Osteoblast (primary cell): ENCODE results near the gene AP1S3. TPM values are rescaled to one million over a fixed set of nuclear protein-coding genes. Genes with fewer than 3 reads are reported as not detected.

Experiments used
- DNase-seq: peaks from one replicate; pipeline ENCODE4 v3.0.0; 2011; ENCODE audit warnings: low spot score, mixed read lengths; ENCODE audit not compliant: insufficient read length; ENCODE audit errors: missing footprints
- H2AFZ ChIP-seq: 2 replicates; pipeline ENCODE4 v1.6.0; 2011; ENCODE audit warnings: mild to moderate bottlenecking, low read length
- H3K27ac ChIP-seq: 2 replicates; pipeline ENCODE4 v1.5.1; 2011; ENCODE audit warnings: mild to moderate bottlenecking, low read depth, low read length, moderate library complexity
- H3K27me3 ChIP-seq: 2 replicates; pipeline ENCODE4 v1.6.0; 2012; ENCODE audit warnings: mild to moderate bottlenecking, control low read depth, inconsistent platforms, low read length, moderate library complexity; ENCODE audit not compliant: insufficient read depth
- H3K36me3 ChIP-seq: 2 replicates; pipeline ENCODE4 v1.5.1; 2011; ENCODE audit warnings: mild to moderate bottlenecking, low read length, control low read depth, moderate library complexity; ENCODE audit not compliant: insufficient read depth
- H3K4me1 ChIP-seq: 2 replicates; pipeline ENCODE4 v1.5.1; 2011; ENCODE audit warnings: mild to moderate bottlenecking, low read length, control low read depth, moderate library complexity; ENCODE audit not compliant: insufficient read depth
- H3K4me2 ChIP-seq: 2 replicates; pipeline ENCODE4 v1.6.0; 2011; ENCODE audit warnings: mild to moderate bottlenecking, low read length; ENCODE audit not compliant: insufficient read depth
- H3K4me3 ChIP-seq: fragments of 200-600 bp; sonication (generic); 3 replicates; pipeline ENCODE4 v1.5.1; 2012; ENCODE audit warnings: mild to moderate bottlenecking, low read length, inconsistent platforms; ENCODE audit not compliant: insufficient read depth
- H3K79me2 ChIP-seq: 2 replicates; pipeline ENCODE4 v1.6.0; 2012; ENCODE audit warnings: mild to moderate bottlenecking, low read length, control low read depth, inconsistent platforms; ENCODE audit not compliant: insufficient read depth
- H3K9me3 ChIP-seq: 2 replicates; pipeline ENCODE4 v1.5.1; 2011; ENCODE audit warnings: low read depth, low read length, control low read depth
- H4K20me1 ChIP-seq: 2 replicates; pipeline ENCODE4 v1.6.0; 2012; ENCODE audit warnings: mild to moderate bottlenecking, low read length, control low read depth; ENCODE audit not compliant: insufficient read depth
- CTCF ChIP-seq: IDR thresholded peaks from 2 replicates; pipeline ENCODE4 v1.5.1; 2011; ENCODE audit warnings: mild to moderate bottlenecking, low read depth, low read length, moderate library complexity; ENCODE audit errors: extremely low read depth
- total RNA-seq: library from RNA; depleted of rRNA; stranded (reverse); fragments of >200 nt; gene quantifications from 2 replicates; pipeline ENCODE4 v1.2.3, GENCODE V29; 2012

Gene AP1S3
- total RNA-seq, 1 donor: 2.2 TPM

DNA sequence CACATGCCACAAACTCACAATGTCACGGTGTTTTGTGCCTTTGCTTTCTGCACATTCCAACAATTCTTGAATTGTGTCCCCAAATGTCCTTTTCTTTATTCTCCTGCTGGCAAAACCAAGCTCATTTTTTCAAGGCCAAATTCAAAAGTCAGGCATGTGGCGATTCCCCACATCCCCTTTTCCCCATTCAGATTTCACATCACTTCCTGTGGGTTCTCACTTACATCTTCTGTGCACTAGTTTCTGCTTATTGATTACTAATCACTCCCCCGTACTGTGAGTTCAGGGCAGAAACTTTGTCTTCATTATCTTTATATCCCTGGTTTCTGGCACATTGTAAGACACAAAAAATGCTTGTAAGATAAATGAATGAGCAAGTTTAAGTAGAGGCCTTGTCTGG lies 69.2 kb downstream of the AP1S3 start:
- no peak overlapping the region for H3K4me3 ChIP-seq
- H3K27me3 ChIP-seq: no peaks in the 10 kb centered on the region
- no peaks in the 10 kb centered on the region for H4K20me1 ChIP-seq
- no peak overlapping the region for H2AFZ ChIP-seq
- no peak for DNase-seq
- no peak overlapping the region for H3K4me2 ChIP-seq
- H3K79me2 ChIP-seq: no peaks in the 10 kb centered on the region
- H3K4me1 ChIP-seq: no peaks in the 10 kb centered on the region
- H3K9me3 ChIP-seq: no peaks in the 10 kb centered on the region
- H3K27ac ChIP-seq: no peak overlapping the region
- no peak for TF ChIP-seq CTCF
- peaks cover 5% of the 10 kb centered on the region for H3K36me3 ChIP-seq

GRCh38 chr2:223767341-223767740 lies 70.0 kb downstream of the AP1S3 start:
- H3K4me3 ChIP-seq: no peak overlapping the region
- H2AFZ ChIP-seq: no peak overlapping the region
- H3K79me2 ChIP-seq: no peaks in the 10 kb centered on the region
- no peaks in the 10 kb centered on the region for H3K9me3 ChIP-seq
- TF ChIP-seq CTCF: no peak
- H3K36me3 ChIP-seq: peaks cover 5% of the 10 kb centered on the region
- no peaks in the 10 kb centered on the region for H3K4me1 ChIP-seq
- H3K27ac ChIP-seq: no peak overlapping the region
- H3K27me3 ChIP-seq: no peaks in the 10 kb centered on the region
- DNase-seq: no peak
- no peak overlapping the region for H3K4me2 ChIP-seq
- no peaks in the 10 kb centered on the region for H4K20me1 ChIP-seq

DNA sequence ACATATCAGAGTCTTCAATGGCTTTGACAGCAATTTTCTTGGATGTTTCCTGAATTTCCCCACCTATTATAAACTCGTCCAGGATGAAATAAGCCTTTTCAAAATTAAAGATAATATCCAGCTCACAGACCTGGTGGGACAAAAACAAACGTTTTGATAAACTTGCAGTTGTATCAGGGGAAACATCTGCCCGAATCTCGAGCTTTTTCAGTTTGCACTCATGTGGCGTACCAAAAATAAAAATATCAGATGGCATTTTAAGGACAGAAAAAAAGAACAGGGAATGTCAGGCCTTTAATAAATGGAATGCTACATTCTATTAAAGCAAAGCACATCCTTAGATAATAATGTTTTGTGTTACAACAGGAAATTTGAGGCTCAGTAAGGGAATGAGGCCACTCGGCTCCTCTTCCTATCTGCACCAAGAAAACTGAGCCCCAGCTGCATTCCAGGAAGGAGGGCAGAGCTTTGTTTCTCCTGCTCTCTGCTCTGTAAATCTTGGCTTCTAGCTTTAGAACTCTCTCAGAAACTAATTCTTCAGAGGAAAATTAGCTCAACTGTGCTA lies 72.1 kb downstream of the AP1S3 start:
- no peak overlapping the region for H3K4me2 ChIP-seq
- no peak overlapping the region for H3K27ac ChIP-seq
- no peak overlapping the region for H2AFZ ChIP-seq
- DNase-seq: no peak
- H4K20me1 ChIP-seq: no peaks in the 10 kb centered on the region
- no peaks in the 10 kb centered on the region for H3K27me3 ChIP-seq
- H3K9me3 ChIP-seq: no peaks in the 10 kb centered on the region
- H3K79me2 ChIP-seq: no peaks in the 10 kb centered on the region
- no peak overlapping the region for H3K4me3 ChIP-seq
- TF ChIP-seq CTCF: no peak
- peaks cover 12% of the 10 kb centered on the region for H3K4me1 ChIP-seq
- peaks cover 5% of the 10 kb centered on the region for H3K36me3 ChIP-seq

DNA sequence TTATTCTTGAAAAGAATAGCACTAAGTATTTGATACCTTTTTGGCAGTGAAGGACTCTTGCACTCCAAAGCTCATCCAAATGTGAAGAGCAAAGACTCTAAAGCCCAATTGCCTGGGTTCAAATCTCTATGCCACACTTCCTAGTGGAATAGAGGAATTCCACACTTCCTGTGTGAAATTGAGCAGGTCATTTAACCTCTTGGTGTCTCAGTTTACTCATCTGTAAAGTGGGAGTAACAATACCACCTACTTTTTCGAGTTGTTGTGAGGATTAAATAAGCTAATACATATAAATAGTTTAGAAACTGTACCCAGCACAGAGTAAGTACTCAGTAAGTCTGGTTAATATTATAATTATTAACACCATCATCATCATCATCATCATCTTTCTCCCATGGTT lies 72.6 kb downstream of the AP1S3 start:
- Histone ChIP-seq H3K27me3 (no peaks in the 10 kb centered on the region), H3K79me2 (no peaks in the 10 kb centered on the region), H3K4me2 (no peak overlapping the region), H3K36me3 (peaks cover 5% of the 10 kb centered on the region), H3K27ac (no peak overlapping the region), H2AFZ (no peak overlapping the region), H4K20me1 (no peaks in the 10 kb centered on the region), H3K4me3 (no peak overlapping the region), H3K9me3 (no peaks in the 10 kb centered on the region), H3K4me1 (peaks cover 17% of the 10 kb centered on the region)
- no peak for TF ChIP-seq CTCF
- no peak for DNase-seq
